ENCODE measurements around the gene FLT3. TPM values are rescaled to one million over a fixed set of nuclear protein-coding genes. Genes with fewer than 3 reads are reported as not detected.
"Not testable (repeated sequence)": the region's sequence is repeated elsewhere in the genome, so short reads cannot be mapped to it uniquely, and the experiment has no call there.

Gene FLT3
- total RNA-seq, 1 donor from 2014 or later: 3.7 TPM

DNA sequence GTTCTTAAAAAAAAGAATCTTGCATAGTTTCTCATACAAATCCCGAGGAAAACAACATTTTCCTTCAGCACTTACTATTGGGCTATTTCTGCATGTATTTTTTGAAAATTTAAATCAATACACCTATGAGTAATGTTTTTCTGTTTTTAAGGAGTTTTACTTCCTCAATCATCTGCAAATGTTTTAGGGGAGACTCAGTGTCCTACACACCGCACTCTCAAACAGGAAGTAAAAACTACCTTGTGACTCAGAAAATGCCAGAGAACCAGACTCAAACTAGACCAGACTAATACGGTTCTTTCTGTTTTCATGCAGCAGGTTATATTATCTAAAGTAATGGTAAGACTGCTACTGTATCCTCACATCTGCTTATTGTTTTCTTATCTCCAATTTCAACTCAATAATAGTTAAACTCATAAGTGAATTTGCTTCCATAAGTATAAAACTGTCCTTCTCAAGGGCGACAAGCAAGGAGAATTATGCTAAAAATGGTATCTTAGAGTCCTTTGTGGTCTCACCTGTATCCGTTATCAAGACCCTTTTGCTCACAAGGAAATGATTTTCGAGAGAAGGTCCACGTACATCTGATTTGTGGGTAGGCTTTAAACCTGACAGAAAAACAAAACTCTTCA lies 52.5 kb downstream of the FLT3 start:
- FAIRE-seq (no peak), DNase-seq (ENCODE audit: low spot score in 2 of 2) (no peak)

- no peak for DNase-seq (ENCODE audit: low spot score in 2 of 2)
- no peak for FAIRE-seq
Measured at GRCh38 chr13:28046981-28047380, 53.4 kb downstream of the FLT3 start.

DNA sequence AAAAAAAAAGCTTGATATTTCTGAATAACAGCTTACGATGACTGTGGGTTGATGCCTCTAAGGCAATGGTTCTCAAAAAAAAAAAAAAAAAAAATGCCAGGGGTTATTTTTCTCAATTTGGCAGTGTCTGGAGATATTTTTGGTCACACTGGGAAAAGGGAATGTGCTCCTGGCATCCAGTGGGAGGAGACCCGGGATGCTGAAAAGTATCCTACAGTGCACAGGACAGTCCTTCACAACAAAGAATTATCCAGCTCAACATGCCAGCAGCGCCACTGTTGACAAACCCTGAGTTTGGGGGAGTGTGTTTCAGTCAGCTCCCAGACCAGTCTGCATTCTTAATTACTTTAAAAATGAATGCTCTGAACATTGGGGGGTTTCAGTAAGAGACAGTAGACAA lies 54.5 kb downstream of the FLT3 start:
- no peak for FAIRE-seq

DNA sequence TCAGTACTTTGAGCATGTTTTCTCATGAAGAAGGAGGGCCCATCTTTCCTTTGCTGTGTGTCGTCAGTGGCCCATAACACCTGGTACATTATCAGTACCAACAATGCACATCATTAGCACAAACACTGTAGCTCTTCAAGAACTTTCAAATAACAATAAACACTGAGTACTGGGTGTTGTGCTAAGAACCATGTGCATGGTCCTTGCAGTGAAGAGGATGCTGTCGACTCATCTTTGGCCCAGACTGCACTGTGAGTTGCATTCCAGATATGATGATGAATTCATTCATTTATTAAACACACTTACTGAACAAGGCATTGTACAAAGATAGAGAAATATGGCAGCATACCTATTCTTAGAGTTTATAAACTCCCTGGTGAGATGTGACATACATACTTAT lies 55.8 kb downstream of the FLT3 start:
- no peak for DNase-seq (ENCODE audit: low spot score in 2 of 2)
- no peak for FAIRE-seq

More for the DNA sequence above, 54.5 kb downstream of the FLT3 start:
- DNase-seq (ENCODE audit: low spot score in 2 of 2): no peak

DNA sequence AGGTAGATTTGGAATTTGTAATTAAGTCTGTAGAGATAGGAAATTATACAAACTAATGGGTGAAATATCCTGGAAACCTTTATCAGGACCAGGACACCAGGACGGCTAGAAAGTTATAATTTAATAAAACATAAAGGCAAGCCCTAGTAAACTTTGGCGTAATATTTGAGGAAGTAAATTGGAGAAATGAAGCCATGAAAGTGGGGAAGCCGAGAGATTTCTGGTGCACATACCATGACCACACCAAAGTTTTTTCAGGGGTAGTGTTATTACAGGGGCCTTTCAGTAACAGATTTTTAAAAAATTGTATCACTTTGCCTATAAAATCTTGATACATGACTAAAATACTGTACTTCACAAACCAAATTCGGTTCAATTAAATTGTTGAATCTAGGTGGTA lies 57.2 kb downstream of the FLT3 start:
- no peak for FAIRE-seq
- no peak for DNase-seq (ENCODE audit: low spot score in 2 of 2)

GRCh38 chr13:28041501-28041900 lies 58.9 kb downstream of the FLT3 start:
- FAIRE-seq: no peak
- no peak for DNase-seq (ENCODE audit: low spot score in 2 of 2)

- no peak for FAIRE-seq
- no peak for DNase-seq (ENCODE audit: low spot score in 2 of 2)
Measured at GRCh38 chr13:28041031-28041461, 59.3 kb downstream of the FLT3 start.

DNA sequence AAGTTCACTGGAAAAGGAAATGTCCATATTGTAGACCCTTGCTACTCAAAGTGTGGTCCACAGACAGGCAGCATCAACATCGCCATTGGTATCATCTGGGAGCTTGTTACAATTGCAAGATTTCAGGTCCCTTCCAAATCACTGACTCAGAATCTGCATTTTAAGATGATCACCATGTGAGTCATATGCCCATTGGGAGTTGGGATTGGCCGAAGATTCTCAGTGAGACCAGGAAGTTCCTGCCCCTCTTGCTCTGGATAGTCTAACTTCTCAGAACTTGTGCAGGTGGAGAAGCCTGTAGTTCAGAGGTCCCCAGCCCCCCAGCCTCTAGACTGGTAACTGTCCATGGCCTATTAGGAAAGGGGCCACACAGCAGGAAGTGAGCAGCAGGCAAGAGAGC lies 63.0 kb downstream of the FLT3 start:
- no peak for FAIRE-seq
- no peak for DNase-seq (ENCODE audit: low spot score in 2 of 2)

DNA sequence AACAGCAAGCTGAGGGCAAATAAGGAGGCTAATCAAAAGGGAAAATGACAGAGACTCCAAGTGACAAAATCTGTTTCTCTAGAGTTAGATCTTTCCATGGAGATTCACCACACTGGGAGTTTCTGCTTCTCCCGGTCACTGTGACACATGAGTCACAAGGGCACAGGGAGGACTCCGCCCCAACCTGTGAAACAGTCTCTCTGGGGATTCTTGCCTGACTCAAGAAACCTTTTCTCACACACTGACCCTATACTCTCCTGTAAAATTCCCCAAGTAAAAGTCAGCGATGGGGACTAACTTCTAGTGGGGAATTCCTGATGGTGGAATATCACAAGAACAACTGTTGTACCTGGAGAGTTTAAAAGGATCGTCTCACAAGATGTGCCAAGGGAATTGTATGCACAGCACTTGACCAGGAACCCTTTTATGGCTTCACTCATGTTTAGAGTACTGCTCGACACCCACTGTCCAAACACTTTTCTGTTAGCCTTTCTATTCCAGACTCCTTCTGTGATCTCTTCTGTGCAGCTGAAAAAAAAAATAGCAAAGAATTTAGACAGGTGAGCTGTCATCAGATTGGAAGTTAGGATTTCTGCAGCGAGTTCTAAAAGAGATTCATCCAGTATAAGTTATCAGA lies 65.1 kb downstream of the FLT3 start:
- DNase-seq (ENCODE audit: low spot score in 2 of 2) (no peak), FAIRE-seq (no peak)

DNA sequence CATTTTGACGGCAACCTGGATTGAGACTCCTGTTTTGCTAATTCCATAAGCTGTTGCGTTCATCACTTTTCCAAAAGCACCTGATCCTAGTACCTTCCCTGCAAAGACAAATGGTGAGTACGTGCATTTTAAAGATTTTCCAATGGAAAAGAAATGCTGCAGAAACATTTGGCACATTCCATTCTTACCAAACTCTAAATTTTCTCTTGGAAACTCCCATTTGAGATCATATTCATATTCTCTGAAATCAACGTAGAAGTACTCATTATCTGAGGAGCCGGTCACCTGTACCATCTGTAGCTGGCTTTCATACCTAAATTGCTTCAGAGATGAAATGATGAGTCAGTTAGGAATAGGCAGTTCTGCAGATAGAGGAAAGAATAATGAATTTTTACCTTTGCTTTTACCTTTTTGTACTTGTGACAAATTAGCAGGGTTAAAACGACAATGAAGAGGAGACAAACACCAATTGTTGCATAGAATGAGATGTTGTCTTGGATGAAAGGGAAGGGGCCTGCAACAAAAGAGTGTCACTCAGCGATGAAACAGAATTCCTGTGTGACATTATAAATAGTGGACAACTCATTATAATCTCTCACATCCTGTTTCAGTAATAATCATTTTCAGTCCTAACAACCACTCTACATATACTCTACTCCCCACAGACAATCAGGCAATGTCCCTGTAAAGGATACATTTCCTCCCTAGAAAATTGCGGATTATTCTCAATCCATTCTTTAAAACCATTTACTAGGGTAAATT lies 66.3 kb downstream of the FLT3 start:
- FAIRE-seq: no peak
- no peak for DNase-seq (ENCODE audit: low spot score in 2 of 2)

- FAIRE-seq; DNase-seq (ENCODE audit: low spot score in 2 of 2): not testable (repeated sequence)
Measured at GRCh38 chr13:28032438-28032837, 67.9 kb downstream of the FLT3 start.

- FAIRE-seq: no peak
- DNase-seq (ENCODE audit: low spot score in 2 of 2): no peak
Measured at GRCh38 chr13:28031896-28032288, 68.5 kb downstream of the FLT3 start.

- DNase-seq (ENCODE audit: low spot score in 2 of 2): no peak
Measured at GRCh38 chr13:28031220-28031895, 69.0 kb downstream of the FLT3 start.

DNA sequence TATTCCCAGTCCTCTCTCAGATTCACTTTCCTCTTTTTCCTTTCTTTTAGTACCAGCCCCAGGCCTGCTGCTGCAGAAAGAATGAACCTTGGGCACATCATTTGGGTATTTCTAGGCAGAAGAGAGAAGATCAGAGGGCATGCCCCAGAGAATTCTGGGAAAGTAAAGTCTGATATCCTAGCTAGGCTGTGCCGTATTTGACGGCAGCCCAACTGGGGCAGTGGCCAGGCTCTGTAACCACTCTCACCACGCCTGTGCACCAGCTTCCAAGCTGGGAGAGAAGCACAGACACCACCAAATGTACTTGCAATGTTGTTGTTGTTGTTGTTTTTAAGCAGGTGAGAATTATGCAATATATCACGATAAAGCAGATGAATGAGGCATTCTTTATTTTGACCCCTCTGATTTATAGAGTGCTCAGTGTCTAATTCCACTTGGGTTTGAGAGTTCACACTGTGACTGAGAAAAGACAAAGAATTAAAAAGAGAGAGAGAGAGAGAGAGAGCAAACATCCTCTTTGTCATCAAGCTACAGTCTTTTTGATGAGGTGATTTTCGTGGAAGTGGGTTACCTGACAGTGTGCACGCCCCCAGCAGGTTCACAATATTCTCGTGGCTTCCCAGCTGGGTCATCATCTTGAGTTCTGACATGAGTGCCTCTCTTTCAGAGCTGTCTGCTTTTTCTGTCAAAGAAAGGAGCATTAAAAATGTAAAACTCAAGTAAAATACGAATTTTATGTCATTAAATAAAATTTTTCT lies 72.6 kb downstream of the FLT3 start:
- FAIRE-seq (no peak), DNase-seq (ENCODE audit: low spot score in 2 of 2) (no peak)

More at GRCh38 chr13:28031220-28031895, 69.0 kb downstream of the FLT3 start:
- no peak for FAIRE-seq

DNA sequence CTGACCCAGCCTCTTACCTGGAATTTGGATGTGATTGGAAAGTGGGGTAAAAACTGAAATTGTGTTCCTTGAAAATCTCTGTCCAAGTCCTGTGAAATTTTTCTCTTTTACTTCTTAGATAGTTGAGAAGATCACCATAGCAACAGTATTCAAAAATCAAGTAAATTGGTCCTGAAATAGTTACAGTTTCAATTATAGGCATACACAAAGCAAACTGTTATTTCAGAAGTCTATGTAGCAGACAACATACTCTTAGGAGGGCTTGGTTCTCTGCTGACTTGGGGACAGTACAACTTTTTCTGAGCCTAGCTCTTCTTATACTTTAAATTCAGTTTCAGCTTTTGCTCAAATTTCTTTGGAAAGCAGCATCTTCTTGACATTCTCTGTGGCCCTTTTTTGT lies 73.3 kb downstream of the FLT3 start:
- DNase-seq (ENCODE audit: low spot score in 2 of 2): no peak
- no peak for FAIRE-seq

- FAIRE-seq (no peak), DNase-seq (ENCODE audit: low spot score in 2 of 2) (no peak)
Measured at GRCh38 chr13:28026508-28026907, 73.9 kb downstream of the FLT3 start.

DNA sequence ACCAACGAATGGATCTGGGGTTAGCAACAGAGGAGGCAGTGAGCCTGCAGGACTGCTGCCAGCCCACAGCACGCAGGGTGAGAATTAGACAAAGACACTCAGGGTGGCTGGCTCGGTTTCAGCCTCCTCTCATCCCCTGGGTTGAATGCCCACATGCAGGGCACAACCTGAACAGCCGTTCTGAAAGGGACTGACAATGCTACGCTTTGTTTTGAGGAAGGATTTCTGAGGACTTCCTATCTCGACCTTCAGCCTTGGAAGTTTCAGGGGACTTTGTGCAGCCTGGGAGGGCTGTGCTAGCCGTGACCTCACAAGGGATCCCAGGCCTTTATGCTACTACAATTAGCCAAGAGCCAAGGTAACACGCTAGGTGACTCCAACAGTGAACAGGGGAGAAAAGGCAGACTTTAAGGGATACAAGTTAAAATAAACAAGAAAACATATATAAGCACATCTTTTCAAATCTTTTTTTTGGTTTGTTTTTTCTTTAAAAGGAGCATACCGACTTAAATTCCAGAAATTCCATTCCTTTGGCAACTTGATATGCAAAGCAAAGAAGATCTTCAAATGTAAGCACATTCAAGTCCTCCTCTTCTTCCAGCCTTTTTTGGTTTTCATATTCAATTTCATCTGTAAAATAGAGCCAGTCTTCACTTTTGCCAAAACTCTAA lies 77.4 kb downstream of the FLT3 start:
- FAIRE-seq (no peak), DNase-seq (ENCODE audit: low spot score in 2 of 2) (no peak)

GRCh38 chr13:28014301-28014700 lies 86.1 kb downstream of the FLT3 start:
- no peak for FAIRE-seq
- no peak for DNase-seq (ENCODE audit: low spot score in 2 of 2)

- no peak for DNase-seq (ENCODE audit: low spot score in 2 of 2)
- FAIRE-seq: no peak
Measured at GRCh38 chr13:28013482-28013881, 86.9 kb downstream of the FLT3 start.

GRCh38 chr13:28012896-28013295 lies 87.5 kb downstream of the FLT3 start:
- DNase-seq (ENCODE audit: low spot score in 2 of 2) (no peak), FAIRE-seq (no peak)

All from frontal cortex (tissue), 4 donors.